Lung (tissue), 12 donors: ENCODE measurements around the gene AKT1. TPM values are rescaled to one million over a fixed set of nuclear protein-coding genes. Genes with fewer than 3 reads are reported as not detected.
A peak's percentile ranks its signal among the peaks of the same experiment; 100 is the strongest.

ENCODE experiments used
- ATAC-seq: fragments of 200-7000 bp; cut with Tn5 transposase; one replicate; pipeline ENCODE4 v1.9.1; 2020; ENCODE audit warnings: moderate number of reproducible peaks; ENCODE audit not compliant: insufficient read depth, low FRiP score
- DNase-seq, 3 donors: peaks; one replicate each; pipeline ENCODE4 v3.0.0-alpha.2; 2013 to 2017
- H3K27ac ChIP-seq, 2 donors: one replicate each; pipeline ENCODE4 v1.5.1; 2013; ENCODE audit warnings: mild to moderate bottlenecking in 2 of 2, moderate library complexity in 2 of 2, control low read depth in 1 of 2, inconsistent platforms in 1 of 2, low read depth in 1 of 2, low read length in 1 of 2
- H3K27me3 ChIP-seq, 3 donors: one replicate each; pipeline ENCODE4 v1.5.1; 2013; ENCODE audit warnings: low read length in 2 of 3; ENCODE audit not compliant: control insufficient read depth in 3 of 3, insufficient read depth in 3 of 3
- H3K36me3 ChIP-seq, 4 donors: one replicate each; pipeline ENCODE4 v1.5.1; 2013; ENCODE audit warnings: low read length in 4 of 4, mild to moderate bottlenecking in 1 of 4, moderate library complexity in 1 of 4; ENCODE audit not compliant: control insufficient read depth in 4 of 4, insufficient read depth in 4 of 4
- H3K4me1 ChIP-seq, 5 donors: one replicate each; pipeline ENCODE4 v1.5.1; 2013; ENCODE audit warnings: low read length in 5 of 5, mild to moderate bottlenecking in 2 of 5, moderate library complexity in 1 of 5; ENCODE audit not compliant: control insufficient read depth in 5 of 5, insufficient read depth in 5 of 5
- H3K4me3 ChIP-seq: one replicate; pipeline ENCODE4 v1.5.1; 2013; ENCODE audit warnings: mild to moderate bottlenecking, control low read depth, moderate library complexity
- H3K9ac ChIP-seq, 2 donors: one replicate each; pipeline ENCODE4 v1.5.1; 2013; ENCODE audit warnings: low read length in 2 of 2, control low read depth in 1 of 2; ENCODE audit not compliant: insufficient read depth in 1 of 2
- H3K9me3 ChIP-seq, 4 donors: one replicate each; pipeline ENCODE4 v1.5.1; 2013; ENCODE audit warnings: low read length in 3 of 4, mild to moderate bottlenecking in 1 of 4, moderate library complexity in 1 of 4; ENCODE audit not compliant: control insufficient read depth in 4 of 4, insufficient read depth in 3 of 4
- CTCF ChIP-seq: IDR thresholded peaks from 2 replicates; pipeline ENCODE4 v1.5.1; 2012; ENCODE audit warnings: mild to moderate bottlenecking; ENCODE audit errors: control extremely low read depth, extremely low read depth
- WGBS, 2 donors: extraction: QIAGEN DNeasy Blood & Tissue Kit; methylation state at CpG; one replicate each; pipeline ENCODE4 v1.1.7; 2013; 5-methylcytosine and 5-hydroxymethylcytosine counted together
- polyA plus RNA-seq, 2 donors: library from polyadenylated mRNA; stranded (reverse); fragments of 200-250 nt; gene quantifications; one replicate each; pipeline ENCODE4 v1.2.1, GENCODE V29; 2013
- total RNA-seq, 2 donors: library from RNA; depleted of rRNA in 1 of 2; stranded (reverse); fragments of >200 nt in 1 of 2; gene quantifications; one replicate each; pipeline ENCODE4 v1.2.1, GENCODE V29; 2014 to 2021
- donor health status: control.
- donor health status: control.
- donor health status: Bipolar disorder and iron deficiency.
- donor health status: healthy.
- donor health status: DM: yes; HTN: yes; CAD: no.

Gene AKT1
- total and polyA plus RNA-seq, 4 donors: 142 to 224 (median 160) TPM

GRCh38 chr14:104795781-104796686 is 486 bp upstream of the AKT1 start:
- 11% methylated on average over 49 to 55 of the region's 55 CpGs for WGBS, 2 donors
- ATAC-seq: no peak

GRCh38 chr14:104794631-104794992 is 936 bp downstream of the AKT1 start:
- no peak for TF ChIP-seq CTCF
- peaks cover 0 to 21% (median 9%) of the 10 kb centered on the region in 4 donors for H3K36me3 ChIP-seq
- WGBS, 2 donors: 6 to 9% methylated on average over 16 of the region's 16 CpGs
- ATAC-seq (no peak), DNase-seq (no peak)
- peak overlapping the region; percentile 39 for H3K4me3 ChIP-seq
- H3K9me3 ChIP-seq: no peaks in the 10 kb centered on the region
- peak overlapping the region; percentile 58 to 68 for H3K9ac ChIP-seq
- H3K27me3 ChIP-seq: no peaks in the 10 kb centered on the region
- peak overlapping the region; percentile 48 to 55 for H3K27ac ChIP-seq
- H3K4me1 ChIP-seq: peaks cover 12 to 40% (median 34%) of the 10 kb centered on the region in 5 donors

More at GRCh38 chr14:104795781-104796686, 486 bp upstream of the AKT1 start:
- Histone ChIP-seq H3K27me3 (no peaks in the 10 kb centered on the region), H3K9me3 (no peaks in the 10 kb centered on the region), H3K9ac (peak overlapping the region in 1 of 2 donors; percentile 61), H3K27ac (peak overlapping the region; percentile 69 to 73), H3K4me1 (peaks cover 12 to 44% (median 39%) of the 10 kb centered on the region in 5 donors), H3K36me3 (peaks cover 0 to 7% (median 6%) of the 10 kb centered on the region in 4 donors), H3K4me3 (no peak overlapping the region)
- DNase-seq: peak; percentile 58 to 72 (median 67)
- no peak for TF ChIP-seq CTCF

GRCh38 chr14:104794099-104794498 is 1.4 kb downstream of the AKT1 start:
- H3K4me3 ChIP-seq: peak overlapping the region; percentile 39
- H3K9me3 ChIP-seq: no peaks in the 10 kb centered on the region
- H3K9ac ChIP-seq: peak overlapping the region in 1 of 2 donors; percentile 58
- H3K27ac ChIP-seq: peak overlapping the region in 1 of 2 donors; percentile 30
- TF ChIP-seq CTCF: no peak
- ATAC-seq: no peak
- WGBS, 2 donors: 13 to 23% methylated on average over 15 of the region's 15 CpGs
- H3K4me1 ChIP-seq: peaks cover 12 to 36% (median 32%) of the 10 kb centered on the region in 5 donors
- peaks cover 0 to 25% (median 9%) of the 10 kb centered on the region in 4 donors for H3K36me3 ChIP-seq
- no peaks in the 10 kb centered on the region for H3K27me3 ChIP-seq
- peak in 2 of 3 donors; percentile 44 to 57 for DNase-seq
